Activated T-cell treated with anti-CD3 and anti-CD28 coated beads, Interleukin-2, amount 50 U/mL, for 1 hour (primary cell): Measurements from ENCODE around the gene RBM33.
"Not testable (repeated sequence)": the region's sequence is repeated elsewhere in the genome, so short reads cannot be mapped to it uniquely, and the experiment has no call there.

ENCODE experiments used
- DNase-seq: peaks from one replicate; pipeline ENCODE4 v3.0.0-alpha.2; 2020

RBM33 gene

GRCh38 chr7:155665079-155665956, 20.9 kb downstream of the RBM33 start:
- DNase-seq = no peak

GRCh38 chr7:155665957-155666287, 21.5 kb downstream of the RBM33 start:
- DNase-seq = no peak

- no peak for DNase-seq
These were observed 22.9 kb downstream of the RBM33 start for GRCh38 chr7:155667241-155667829.

- no peak for DNase-seq
These were observed 25.4 kb downstream of the RBM33 start for GRCh38 chr7:155669717-155670505.

GRCh38 chr7:155670521-155670920, 26.1 kb downstream of the RBM33 start:
- no peak for DNase-seq

GRCh38 chr7:155674556-155674955, 30.1 kb downstream of the RBM33 start:
- DNase-seq = no peak

GRCh38 chr7:155676052-155676451, 31.6 kb downstream of the RBM33 start:
- no peak for DNase-seq

GRCh38 chr7:155677688-155678087, 33.2 kb downstream of the RBM33 start:
- no peak for DNase-seq

- DNase-seq = no peak
These were observed 35.7 kb downstream of the RBM33 start for GRCh38 chr7:155680124-155680523.

- no peak for DNase-seq
These were observed 36.4 kb downstream of the RBM33 start for GRCh38 chr7:155680864-155681263.

- DNase-seq = no peak
These were observed 37.2 kb downstream of the RBM33 start for GRCh38 chr7:155681663-155682062.

GRCh38 chr7:155682484-155682883, 38.0 kb downstream of the RBM33 start:
- no peak for DNase-seq

GRCh38 chr7:155683098-155683497, 38.6 kb downstream of the RBM33 start:
- no peak for DNase-seq

- DNase-seq = no peak
These were observed 39.3 kb downstream of the RBM33 start for GRCh38 chr7:155683714-155684113.

GRCh38 chr7:155684543-155684942, 40.1 kb downstream of the RBM33 start:
- no peak for DNase-seq

- DNase-seq = no peak
These were observed 40.8 kb downstream of the RBM33 start for GRCh38 chr7:155685070-155685790.

- DNase-seq = no peak
These were observed 41.3 kb downstream of the RBM33 start for GRCh38 chr7:155685791-155686160.

GRCh38 chr7:155686620-155687324, 42.3 kb downstream of the RBM33 start:
- DNase-seq = not testable (repeated sequence)

- DNase-seq = not testable (repeated sequence)
These were observed 43.8 kb downstream of the RBM33 start for GRCh38 chr7:155688237-155688636.

GRCh38 chr7:155690655-155691054, 46.2 kb downstream of the RBM33 start:
- DNase-seq = not testable (repeated sequence)

- no peak for DNase-seq
These were observed 47.9 kb downstream of the RBM33 start for GRCh38 chr7:155692317-155692716.

- no peak for DNase-seq
These were observed 49.4 kb downstream of the RBM33 start for GRCh38 chr7:155693826-155694225.
